Right lobe of liver (tissue), 6 donors: Measurements from ENCODE around the gene RELN. TPM values are rescaled to one million over a fixed set of nuclear protein-coding genes. Genes with fewer than 3 reads are reported as not detected.

Source experiments
- ATAC-seq, 4 donors: fragments of 200-7000 bp; cut with Tn5 transposase; one replicate each; pipeline ENCODE4 v1.9.1; 2020; ENCODE audit warnings: mild to moderate bottlenecking in 4 of 4, moderate library complexity in 4 of 4
- DNase-seq, 3 donors: peaks; one replicate each; pipeline ENCODE4 v3.0.0-alpha.2; 2020
- H3K27ac ChIP-seq, 3 donors: fragments of 200-600 bp; one replicate each; pipeline ENCODE4 v1.8.0; 2022
- H3K27me3 ChIP-seq, 2 donors: fragments of 200-600 bp; one replicate each; pipeline ENCODE4 v1.8.0; 2022
- H3K36me3 ChIP-seq, 4 donors: fragments of 200-600 bp; sonication (generic) in 1 of 4; one replicate each; pipeline versions ENCODE4 v1.5.1 to v1.8.0; 2017 to 2022; ENCODE audit warnings: control low read depth in 1 of 4
- H3K4me1 ChIP-seq, 4 donors: fragments of 200-600 bp; sonication (generic) in 1 of 4; one replicate each; pipeline versions ENCODE4 v1.5.1 to v1.8.0; 2017 to 2022; ENCODE audit warnings: control low read depth in 1 of 4
- H3K4me3 ChIP-seq, 3 donors: fragments of 200-600 bp; one replicate each; pipeline ENCODE4 v1.8.0; 2022
- H3K9me3 ChIP-seq, 4 donors: fragments of 200-600 bp; sonication (generic) in 1 of 4; one replicate each; pipeline versions ENCODE4 v1.5.1 to v1.8.0; 2017 to 2022; ENCODE audit warnings: control low read depth in 1 of 4
- CTCF ChIP-seq, 4 donors: fragments of 200-600 bp in 3 of 4; fragments of 450-650 bp in 1 of 4; IDR thresholded peaks; one replicate each; pipeline versions ENCODE4 v1.5.1 to v1.8.0; 2016 to 2022; ENCODE audit warnings: antibody characterized with exemption in 4 of 4, mild to moderate bottlenecking in 2 of 4
- POLR2A ChIP-seq: fragments of 450-650 bp; IDR thresholded peaks from one replicate; pipeline ENCODE4 v1.6.1; 2017; ENCODE audit warnings: antibody characterized with exemption, mild to moderate bottlenecking
- WGBS: methylation state at CpG from one replicate; pipeline ENCODE4 v1.1.6; 2018; ENCODE audit warnings: low coverage, low lambda C conversion rate; ENCODE audit not compliant: insufficient coverage; ENCODE audit errors: missing lambda C conversion rate; 5-methylcytosine and 5-hydroxymethylcytosine counted together
- intact Hi-C, 2 donors: fragments of 100-400 bp; cut with DNase I; formaldehyde crosslinking; loops; one replicate each; pipeline versions ENCODE4 v1.11.2 to v1.14.1; 2022
- total RNA-seq, 6 experiments: library from RNA; depleted of rRNA in 2 of 6; stranded (reverse); fragments of >200 nt in 2 of 6; fragmentation: NEBNext Ultra II Directional in 3 of 6; extraction: Animal tissue kit (Norgen Biotek cat#: 25700) in 3 of 6; gene quantifications; one replicate each; pipeline versions ENCODE4 v1.1.0 to v1.2.4, GENCODE V29; 2016 to 2023
- donor health status: DM: no; HTN: yes; CAD: no.
- donor health status: DM: no; HTN: no; CAD: no.
- donor health status: DM: no; HTN: no; CAD: no.
- donor health status: DM: no; HTN: yes; CAD: no.
- donor health status: DM: no; HTN: yes; CAD: no.

Gene RELN
- total RNA-seq, 6 experiments from 2014 or later: 11.9 to 35.7 (median 18.9) TPM

- no peaks in the 10 kb centered on the region for H3K4me1 ChIP-seq
- no peaks in the 10 kb centered on the region for H3K27me3 ChIP-seq
- no peak for DNase-seq
- ATAC-seq: no peak
- no peaks in the 10 kb centered on the region for H3K9me3 ChIP-seq
- H3K27ac ChIP-seq: no peak overlapping the region
- H3K36me3 ChIP-seq: no peaks in the 10 kb centered on the region
- TF ChIP-seq POLR2A (no peak), CTCF (IDR thresholded peaks at IDR 0.05) (no peak)
- intact Hi-C loops: no loop called here
- H3K4me3 ChIP-seq: no peak overlapping the region
- 32% methylated on average over 2 of the region's 3 CpGs for WGBS
Measured at GRCh38 chr7:103762065-103762760, 227.2 kb downstream of the RELN start.

- H3K27me3 ChIP-seq: no peaks in the 10 kb centered on the region
- no peak overlapping the region for H3K4me3 ChIP-seq
- no peaks in the 10 kb centered on the region for H3K9me3 ChIP-seq
- DNase-seq (no peak), ATAC-seq (no peak)
- 83% methylated on average over 2 of the region's 2 CpGs for WGBS
- no peaks in the 10 kb centered on the region for H3K4me1 ChIP-seq
- H3K27ac ChIP-seq: no peak overlapping the region
- no peak for TF ChIP-seq CTCF (IDR thresholded peaks at IDR 0.05)
- no peak for TF ChIP-seq POLR2A
- H3K36me3 ChIP-seq: no peaks in the 10 kb centered on the region
- intact Hi-C loops: no loop called here
Measured at GRCh38 chr7:103752995-103753394, 236.5 kb downstream of the RELN start.

GRCh38 chr7:103751311-103751880, 238.1 kb downstream of the RELN start:
- H3K27ac ChIP-seq: no peak overlapping the region
- H3K9me3 ChIP-seq: no peaks in the 10 kb centered on the region
- H3K4me3 ChIP-seq: no peak overlapping the region
- H3K27me3 ChIP-seq: no peaks in the 10 kb centered on the region
- no peaks in the 10 kb centered on the region for H3K4me1 ChIP-seq
- no peak for DNase-seq
- H3K36me3 ChIP-seq: no peaks in the 10 kb centered on the region
- WGBS: 79% methylated on average over 2 of the region's 8 CpGs
- no peak for ATAC-seq
- TF ChIP-seq POLR2A (no peak), CTCF (IDR thresholded peaks at IDR 0.05) (no peak)
- intact Hi-C loops: no loop called here

DNA sequence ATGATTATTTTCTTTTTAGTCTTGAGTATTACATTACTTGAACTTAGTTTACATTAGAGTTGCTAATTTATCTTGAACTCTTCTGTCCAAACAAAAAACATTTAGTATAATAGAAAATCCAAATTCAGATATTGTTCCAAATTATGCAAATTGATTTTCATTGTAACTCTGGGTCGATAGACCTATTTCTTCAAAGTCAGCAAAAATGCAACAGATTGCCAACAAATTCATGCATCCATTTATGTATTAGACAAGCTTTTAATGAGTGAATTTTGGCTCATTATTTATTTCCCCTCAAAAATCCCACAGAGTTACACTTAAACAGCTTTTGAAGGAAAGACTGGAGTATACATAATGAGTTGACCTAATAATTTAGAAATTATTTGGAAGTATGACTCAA, 240.8 kb downstream of the RELN start:
- no peaks in the 10 kb centered on the region for H3K27me3 ChIP-seq
- ATAC-seq (no peak), DNase-seq (no peak)
- 47% methylated on average over 1 of the region's 1 CpG for WGBS
- no peaks in the 10 kb centered on the region for H3K9me3 ChIP-seq
- no peaks in the 10 kb centered on the region for H3K4me1 ChIP-seq
- intact Hi-C loops: no loop called here
- no peak overlapping the region for H3K4me3 ChIP-seq
- no peak for TF ChIP-seq CTCF (IDR thresholded peaks at IDR 0.05)
- no peaks in the 10 kb centered on the region for H3K36me3 ChIP-seq
- no peak overlapping the region for H3K27ac ChIP-seq
